Measurements from ENCODE around the gene ZNF814.
A peak's percentile ranks its signal among the peaks of the same experiment; 100 is the strongest.
"Not testable (repeated sequence)": the region's sequence is repeated elsewhere in the genome, so short reads cannot be mapped to it uniquely, and the experiment has no call there.

Gene ZNF814

DNA sequence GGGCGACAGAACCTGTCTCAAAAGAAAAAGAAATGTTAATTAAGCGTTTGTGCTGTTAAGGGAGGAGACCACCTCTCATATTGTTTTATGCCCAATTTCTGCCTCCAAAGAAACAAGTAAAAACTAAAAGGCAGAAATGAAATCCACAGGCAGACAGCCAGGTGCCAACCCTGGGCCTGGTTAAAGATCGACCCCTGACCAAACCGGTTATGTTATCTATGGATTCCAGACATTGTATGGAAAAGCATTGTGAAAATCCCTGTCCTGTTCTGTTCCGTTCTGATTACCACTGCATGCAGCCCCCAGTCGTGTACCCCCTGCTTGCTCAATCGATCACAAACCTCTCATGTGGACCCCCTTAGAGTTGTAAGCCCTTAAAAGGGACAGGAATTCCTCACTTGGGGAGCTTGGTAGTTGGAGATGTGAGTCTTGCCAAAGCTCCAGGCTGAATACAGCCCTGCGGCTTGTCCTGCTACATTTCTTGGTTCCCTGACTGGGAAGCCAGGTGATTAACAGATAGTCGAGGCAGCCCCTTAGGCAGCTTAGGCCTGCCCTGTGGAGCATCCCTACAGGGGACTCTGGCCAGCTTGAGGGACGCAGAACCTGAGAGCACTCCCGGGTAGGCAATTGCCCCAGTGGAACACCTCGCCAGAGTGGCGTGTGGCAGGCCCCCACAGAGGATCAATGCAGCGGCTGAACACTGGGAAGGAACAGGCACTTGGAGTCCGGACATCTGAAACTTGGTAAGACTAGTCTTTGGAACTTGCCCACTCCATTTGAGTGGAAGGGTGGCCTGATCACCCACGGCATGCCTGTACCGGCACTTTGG lies 73.4 kb downstream of the ZNF814 start:
- no peak for DNase-seq

- DNase-seq = peak; percentile 96
Measured at GRCh38 chr19:57814505-57815246, 74.2 kb downstream of the ZNF814 start, which contains the start of gene ZNF552. ZNF552 (minus strand) TSS chr19:57814913; CDS start chr19:57814743, 170 bp downstream.

GRCh38 chr19:57813919-57814504 lies 74.8 kb downstream of the ZNF814 start:
- no peak for DNase-seq

- DNase-seq = not testable (repeated sequence)
Measured at GRCh38 chr19:57812975-57813820, 75.6 kb downstream of the ZNF814 start.

DNA sequence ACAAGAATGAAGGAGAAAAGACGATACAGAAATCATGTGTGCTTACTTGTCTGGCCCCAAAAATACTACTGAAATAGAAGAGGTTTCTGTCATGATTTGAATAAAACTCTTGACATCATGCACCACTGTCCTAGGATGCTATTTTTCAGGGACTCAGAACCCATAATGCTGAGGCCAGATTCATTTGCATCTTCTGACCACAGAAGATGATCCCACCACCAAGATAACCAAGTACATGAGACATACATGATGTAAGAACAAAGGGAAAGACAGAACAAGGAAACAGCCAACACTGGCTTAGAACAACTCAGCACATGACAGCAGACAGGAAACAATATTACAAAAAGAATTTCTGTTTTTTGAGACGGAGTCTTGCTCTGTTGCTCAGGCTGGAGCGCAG lies 76.6 kb downstream of the ZNF814 start:
- no peak for DNase-seq

DNA sequence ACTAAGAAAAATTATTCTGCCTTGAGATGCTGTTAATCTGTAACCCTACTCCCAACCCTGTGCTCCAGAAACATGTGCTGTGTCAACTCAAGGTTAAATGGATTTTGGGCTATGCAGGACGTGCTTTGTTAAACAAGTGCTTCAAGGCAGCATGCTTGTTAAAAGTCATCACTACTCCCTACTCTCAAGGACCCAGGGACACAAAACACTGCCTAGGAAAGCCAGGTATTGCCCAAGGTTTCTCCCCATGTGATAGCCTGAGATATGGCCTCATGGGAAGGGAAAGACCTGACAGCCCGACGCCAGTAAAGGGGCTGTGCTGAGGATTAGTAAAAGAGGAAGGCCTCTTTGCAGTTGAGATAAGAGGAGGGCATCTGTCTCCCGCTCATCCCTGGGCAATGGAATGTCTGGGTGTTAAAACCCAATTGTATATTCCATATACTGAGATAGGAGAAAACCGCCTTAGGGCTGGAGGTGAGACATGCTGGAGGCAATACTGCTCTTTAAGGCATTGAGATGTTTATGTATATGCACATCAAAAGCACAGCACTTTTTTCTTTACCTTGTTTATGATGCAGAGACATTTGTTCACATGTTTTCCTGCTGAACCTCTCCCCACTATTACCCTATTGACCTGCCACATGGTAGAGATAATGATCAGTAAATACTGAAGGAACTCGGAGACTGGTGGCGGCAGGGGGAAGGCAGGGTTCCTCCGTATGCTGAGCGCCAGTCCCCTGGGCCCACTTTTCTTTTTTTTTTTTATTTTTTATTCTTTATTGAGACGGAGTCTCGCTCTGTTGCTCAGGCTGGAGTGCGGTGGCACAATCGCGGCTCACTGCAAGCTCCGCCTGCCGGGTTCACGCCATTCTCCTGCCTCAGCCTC lies 78.2 kb downstream of the ZNF814 start:
- peak; percentile 31 for DNase-seq

DNA sequence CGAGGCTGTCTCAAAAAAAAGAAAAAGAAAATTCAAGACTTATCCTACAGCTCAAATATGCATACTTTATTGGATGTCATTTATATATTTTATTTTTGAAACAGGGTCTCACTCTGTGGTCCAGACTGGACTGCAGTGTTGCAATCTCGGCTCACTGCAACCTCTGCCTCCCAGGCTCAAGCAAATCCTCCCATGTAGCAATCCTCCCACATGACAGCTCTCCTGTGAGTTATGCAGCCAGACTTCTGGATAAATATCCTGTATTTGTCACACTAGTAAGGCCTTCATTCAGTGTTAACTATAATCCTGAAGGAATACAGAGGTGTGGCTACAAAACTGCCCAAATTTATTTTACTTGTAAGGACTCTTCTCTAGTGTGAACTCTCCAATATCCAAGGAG lies 81.3 kb downstream of the ZNF814 start:
- no peak for DNase-seq

GRCh38 chr19:57803594-57804325 lies 85.1 kb downstream of the ZNF814 start:
- no peak for DNase-seq

DNA sequence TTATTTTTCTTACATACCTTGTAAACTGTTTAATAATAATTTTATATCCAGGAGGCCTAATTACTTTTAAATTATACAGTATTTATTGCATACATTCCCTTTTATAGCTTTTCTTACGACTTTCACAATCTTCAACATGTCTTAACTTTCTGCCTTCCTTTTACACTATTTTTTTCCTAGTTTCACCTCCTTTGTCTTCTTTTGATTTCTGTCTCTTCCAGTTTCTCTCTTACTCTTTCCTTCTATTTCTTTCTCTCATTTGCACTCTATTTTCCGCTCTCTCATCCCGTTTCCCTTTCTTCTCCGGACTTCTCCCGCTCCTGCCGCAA lies 85.6 kb downstream of the ZNF814 start:
- DNase-seq = no peak

DNA sequence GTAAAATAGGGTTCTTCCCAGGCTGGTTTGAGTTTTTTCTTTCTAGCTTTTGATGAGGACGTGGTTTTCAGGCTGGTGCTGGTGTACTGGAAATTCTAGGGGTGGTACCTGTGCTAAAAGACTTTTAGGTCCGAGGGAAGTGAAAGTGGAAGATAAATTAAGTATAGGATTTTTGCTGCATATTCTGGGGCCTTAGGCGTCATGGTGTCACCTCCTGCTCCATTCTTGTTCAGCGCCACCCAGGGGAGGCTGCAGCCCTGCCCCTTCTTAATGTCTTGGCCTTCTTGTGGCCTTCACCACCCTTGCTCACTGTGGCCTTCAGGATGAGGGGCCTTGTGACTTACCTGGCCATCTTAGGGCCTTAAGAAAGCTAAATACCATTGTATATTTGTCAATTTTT lies 86.6 kb downstream of the ZNF814 start:
- no peak for DNase-seq

DNA sequence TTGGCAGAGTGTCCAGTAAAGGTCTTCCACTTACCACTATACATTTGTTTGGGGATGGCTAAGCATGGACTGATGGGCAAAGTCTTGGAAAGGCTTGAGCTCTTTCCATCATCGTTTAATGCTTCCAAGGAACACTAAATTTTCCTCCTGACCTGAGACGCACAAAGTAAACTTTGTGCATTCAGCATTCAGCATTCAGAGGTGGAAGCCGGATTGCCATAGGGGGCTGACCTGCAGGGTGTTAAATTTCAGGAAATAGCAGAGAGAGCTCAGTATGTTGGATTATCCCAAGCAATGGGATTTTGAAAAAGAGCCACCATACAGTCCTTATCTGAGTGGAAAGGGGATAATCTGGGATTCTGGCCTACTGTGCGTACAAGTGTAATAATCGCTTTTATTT lies 88.1 kb downstream of the ZNF814 start:
- DNase-seq = no peak

All from NCI-H2171 treated with DMSO at 0.1 percent for 48 hours (cell line).